NOMO-1 treated with dmso at 0.1 percent for 144 hours (cell line): ENCODE results near the gene CDC20.
A peak's percentile ranks its signal among the peaks of the same experiment; 100 is the strongest.

ENCODE experiments used
- DNase-seq: peaks from one replicate; lab custom pipeline; 2025; ENCODE audit not compliant: unreplicated experiment; lab: John Stamatoyannopoulos, UW

Gene CDC20

GRCh38 chr1:43327549-43328292 is 31.1 kb upstream of the CDC20 start:
- DNase-seq = no peak

- DNase-seq = no peak
Observed at GRCh38 chr1:43329995-43330751, 28.6 kb upstream of the CDC20 start.

GRCh38 chr1:43331688-43332087 is 27.1 kb upstream of the CDC20 start:
- no peak for DNase-seq

DNA sequence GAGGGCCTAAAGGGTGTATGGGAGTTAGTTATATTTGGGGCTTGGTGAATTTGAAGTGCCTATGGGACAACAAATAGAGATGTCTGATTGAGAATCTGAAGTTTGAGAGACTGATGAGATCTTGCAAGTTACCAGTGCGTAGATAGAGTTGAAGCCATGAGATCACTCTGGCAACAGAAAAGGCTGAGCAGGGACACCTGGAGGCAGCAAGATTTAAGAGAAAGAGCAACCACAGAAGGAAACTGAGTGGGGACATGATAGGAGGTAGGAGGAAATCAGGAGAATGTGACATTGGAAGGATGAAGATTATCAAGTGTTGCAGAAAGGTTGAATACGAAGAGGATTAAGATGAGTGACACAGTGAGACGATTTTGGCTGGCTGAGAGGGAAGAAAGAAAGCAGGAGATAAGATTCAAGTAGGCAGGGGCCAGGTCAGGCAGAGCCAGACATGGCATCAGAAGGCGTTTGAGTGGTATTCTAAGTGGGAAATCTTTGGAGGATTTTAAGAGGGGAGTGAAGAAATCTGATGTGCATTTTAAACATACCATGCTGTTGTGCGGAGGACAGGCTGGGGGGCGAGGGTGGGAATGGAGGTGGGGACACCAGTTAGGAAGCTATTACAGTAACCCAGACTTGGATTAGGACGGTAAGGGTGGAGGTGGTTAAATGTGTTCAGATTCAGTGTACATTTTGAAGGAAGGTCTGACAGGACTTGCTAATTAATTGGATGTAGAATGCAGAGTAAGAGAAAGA is 24.2 kb upstream of the CDC20 start:
- DNase-seq = no peak

DNA sequence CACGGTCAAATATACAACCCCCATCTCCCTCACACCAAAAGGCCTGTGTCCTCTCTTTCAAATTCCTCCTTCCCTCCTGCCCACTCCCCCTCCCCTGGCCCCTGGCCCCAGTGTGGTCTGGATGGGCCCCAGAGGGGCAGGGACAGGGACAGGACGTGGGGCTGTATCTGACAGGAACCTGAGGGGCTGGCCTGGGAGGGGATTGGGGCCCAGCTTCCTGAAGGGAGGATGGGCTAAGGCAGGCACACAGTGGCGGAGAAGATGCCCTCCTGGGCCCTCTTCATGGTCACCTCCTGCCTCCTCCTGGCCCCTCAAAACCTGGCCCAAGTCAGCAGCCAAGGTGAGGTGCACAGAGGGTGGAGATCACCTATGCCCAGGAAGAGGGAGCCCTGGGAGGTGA is 21.2 kb upstream of the CDC20 start, which contains the start of gene MPL:
Gene MPL, plus strand, starts transcription at position 231 of the 400 bp plus-strand sequence. Its CDS starts 31 bp downstream, at position 262.
- no peak for DNase-seq

DNA sequence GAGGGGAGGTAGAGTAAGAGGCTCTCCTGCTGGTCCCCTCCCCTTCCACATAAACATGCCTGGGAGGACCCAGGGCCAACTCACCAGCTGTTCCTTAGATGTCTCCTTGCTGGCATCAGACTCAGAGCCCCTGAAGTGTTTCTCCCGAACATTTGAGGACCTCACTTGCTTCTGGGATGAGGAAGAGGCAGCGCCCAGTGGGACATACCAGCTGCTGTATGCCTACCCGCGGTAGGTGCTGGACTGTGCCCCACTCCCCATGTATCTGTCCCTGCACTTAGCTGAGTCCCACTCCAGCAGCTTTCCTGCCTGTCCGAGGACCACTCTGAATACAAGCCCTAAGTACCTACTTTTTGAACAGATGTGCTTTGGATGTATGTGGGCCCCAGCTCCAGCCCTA is 20.8 kb upstream of the CDC20 start:
- DNase-seq = no peak

DNA sequence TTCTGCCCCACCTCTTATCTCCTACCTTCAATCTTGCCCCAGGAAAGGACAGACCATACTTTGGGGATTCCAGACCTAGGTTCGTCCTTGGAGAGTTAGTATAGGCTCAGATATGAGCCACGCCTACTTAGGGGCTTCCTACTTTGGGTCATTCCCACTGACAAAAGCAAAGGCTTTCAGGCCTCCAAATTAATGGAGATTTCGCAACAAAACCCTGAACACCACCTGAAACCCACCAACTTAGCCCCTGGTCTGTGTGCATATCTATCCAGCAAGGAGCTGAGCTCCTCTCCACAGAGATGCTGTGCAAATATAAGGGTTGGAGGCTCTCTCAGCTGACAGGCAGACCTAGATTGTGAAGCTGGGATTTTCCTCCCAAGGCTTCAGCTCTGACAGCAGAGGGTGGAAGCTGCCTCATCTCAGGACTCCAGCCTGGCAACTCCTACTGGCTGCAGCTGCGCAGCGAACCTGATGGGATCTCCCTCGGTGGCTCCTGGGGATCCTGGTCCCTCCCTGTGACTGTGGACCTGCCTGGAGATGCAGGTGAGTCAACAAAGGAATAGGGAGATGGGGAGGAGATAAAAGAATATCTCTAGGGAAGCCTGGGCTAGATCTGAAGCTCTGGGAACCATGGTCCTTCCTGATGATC is 19.1 kb upstream of the CDC20 start:
- DNase-seq = no peak

GRCh38 chr1:43340559-43340958 is 18.2 kb upstream of the CDC20 start:
- no peak for DNase-seq

DNA sequence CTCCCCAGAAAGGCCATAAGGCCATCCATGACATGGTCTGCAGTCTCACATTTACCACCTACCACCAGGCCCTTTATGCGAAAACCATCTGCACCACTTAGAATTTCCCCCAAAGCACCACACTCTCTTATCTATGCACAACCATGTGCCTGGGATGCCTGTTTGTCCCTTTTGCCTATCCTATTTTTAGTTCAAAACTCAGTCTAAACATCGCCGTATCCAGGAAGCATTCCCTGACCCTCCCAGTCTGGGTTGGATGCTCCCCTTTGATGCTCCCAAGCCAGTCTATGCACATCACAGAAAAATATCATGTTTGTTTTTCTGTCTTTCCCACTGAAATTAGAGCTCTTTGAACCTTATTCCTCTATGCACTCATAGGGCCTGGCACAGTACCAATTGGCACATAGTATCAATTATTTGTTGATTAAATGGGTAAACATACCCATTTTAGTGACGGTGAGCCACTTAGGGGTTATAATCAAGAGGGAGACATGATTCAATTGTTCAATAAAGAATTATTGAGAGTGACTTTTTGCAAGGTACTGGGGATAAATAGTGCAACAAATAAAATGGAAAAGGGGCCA is 14.4 kb upstream of the CDC20 start:
- no peak for DNase-seq

DNA sequence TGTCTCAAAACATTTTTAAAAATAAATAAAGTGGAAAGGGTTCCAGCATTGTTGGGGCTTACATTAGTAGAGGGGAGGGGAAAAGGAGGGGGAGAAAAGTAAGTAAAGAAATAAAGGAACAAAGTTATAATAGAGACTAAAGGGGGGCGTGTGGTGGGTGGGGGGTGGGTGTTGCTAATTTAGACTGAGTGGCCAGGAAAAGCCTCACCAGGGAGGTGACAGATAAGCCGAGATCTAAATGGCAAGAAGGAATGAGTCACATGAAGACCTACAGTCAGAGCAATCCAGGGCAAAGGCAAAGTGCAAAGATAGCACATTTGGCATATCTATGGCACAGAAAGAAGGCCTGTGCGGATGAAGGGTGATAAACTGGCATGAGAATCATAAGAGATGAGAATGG is 13.7 kb upstream of the CDC20 start:
- no peak for DNase-seq

GRCh38 chr1:43346636-43347035 is 12.1 kb upstream of the CDC20 start:
- DNase-seq = no peak

GRCh38 chr1:43348343-43348808 is 10.4 kb upstream of the CDC20 start:
- no peak for DNase-seq

- DNase-seq = peak; percentile 37
Observed at GRCh38 chr1:43348809-43349593, 9.8 kb upstream of the CDC20 start.

GRCh38 chr1:43349594-43350306 is 9.0 kb upstream of the CDC20 start:
- DNase-seq = no peak

- DNase-seq = no peak
Observed at GRCh38 chr1:43350976-43351375, 7.8 kb upstream of the CDC20 start.

- no peak for DNase-seq
Observed at GRCh38 chr1:43351421-43352350, 7.1 kb upstream of the CDC20 start.

DNA sequence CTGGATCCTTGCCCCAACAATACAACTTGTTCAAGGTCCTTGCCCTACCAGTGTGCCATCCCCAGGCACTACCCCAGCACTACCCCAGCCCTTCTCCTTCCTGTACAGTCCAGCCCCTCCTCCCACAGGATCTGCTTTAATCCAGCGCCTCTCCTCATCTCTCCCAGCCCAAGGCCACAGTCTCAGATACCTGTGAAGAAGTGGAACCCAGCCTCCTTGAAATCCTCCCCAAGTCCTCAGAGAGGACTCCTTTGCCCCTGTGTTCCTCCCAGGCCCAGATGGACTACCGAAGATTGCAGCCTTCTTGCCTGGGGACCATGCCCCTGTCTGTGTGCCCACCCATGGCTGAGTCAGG is 6.5 kb upstream of the CDC20 start:
- DNase-seq = no peak

- DNase-seq = no peak
Observed at GRCh38 chr1:43352881-43353280, 5.9 kb upstream of the CDC20 start.
